ENCODE measurements around the gene MVK. TPM values are rescaled to one million over a fixed set of nuclear protein-coding genes. Genes with fewer than 3 reads are reported as not detected.

Gene MVK
- total and polyA plus RNA-seq, 4 donors: 34.9 to 50.3 (median 41.4) TPM

DNA sequence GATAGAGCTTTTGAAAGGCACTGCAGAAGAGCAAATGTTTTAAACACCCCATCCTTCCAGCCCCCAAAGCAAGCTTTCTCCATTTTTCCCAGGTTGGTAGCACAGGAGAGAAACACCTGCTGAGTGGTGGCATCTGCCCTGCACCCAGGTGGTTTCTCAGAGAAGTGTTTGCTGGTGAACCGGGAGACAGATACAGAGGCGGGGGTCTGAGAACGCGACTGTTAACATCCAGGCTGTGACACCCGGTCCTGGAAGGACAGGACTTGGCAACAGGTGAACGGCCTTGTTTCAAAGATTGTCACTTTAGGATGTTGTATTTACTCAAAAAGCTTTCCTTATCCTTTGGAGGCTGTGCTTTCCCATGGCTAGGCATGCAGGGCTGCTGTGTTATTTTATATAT is 18.8 kb upstream of the MVK start:
- 41% methylated on average over 6 of the region's 6 CpGs for WGBS
- peaks cover 0 to 2% (median under 1%) of the 10 kb centered on the region in 4 donors for H3K36me3 ChIP-seq (ENCODE audit: control insufficient read depth in 4 of 4, insufficient read depth in 3 of 4, low read depth in 1 of 4, low read length in 3 of 4)

GRCh38 chr12:109555431-109556315 is 17.9 kb upstream of the MVK start:
- no peak overlapping the region for H3K27ac ChIP-seq (ENCODE audit: low read depth in 1 of 2, low read length in 2 of 2)
- TF ChIP-seq SP1 (IDR thresholded peaks at IDR 0.05): peak; percentile 44
- TF ChIP-seq RXRA (IDR thresholded peaks at IDR 0.05): peak in 1 of 2 donors; percentile 26
- TF ChIP-seq YY1 (IDR thresholded peaks at IDR 0.05): no peak
- peak in 1 of 2 donors; percentile 46 for TF ChIP-seq HNF4A (conservative IDR thresholded peaks at IDR 0.05)
- H3K36me3 ChIP-seq (ENCODE audit: control insufficient read depth in 4 of 4, insufficient read depth in 3 of 4, low read depth in 1 of 4, low read length in 3 of 4): peaks cover 0 to 2% (median under 1%) of the 10 kb centered on the region in 4 donors
- no peaks in the 10 kb centered on the region for H3K27me3 ChIP-seq (ENCODE audit: control insufficient read depth in 4 of 4, insufficient read depth in 4 of 4, low read length in 3 of 4)
- H3K4me1 ChIP-seq (ENCODE audit: control insufficient read depth in 4 of 4, insufficient read depth in 4 of 4, low read length in 3 of 4): peaks cover 2 to 63% (median 48%) of the 10 kb centered on the region in 4 donors
- DNase-seq (ENCODE audit: low spot score): no peak
- H3K9me3 ChIP-seq (ENCODE audit: control insufficient read depth in 4 of 4, low read length in 3 of 4): no peaks in the 10 kb centered on the region
- no peak overlapping the region for H3K4me3 ChIP-seq (ENCODE audit: low read depth in 1 of 3, low read length in 3 of 3)
- no peak overlapping the region for H3K9ac ChIP-seq (ENCODE audit: low read depth in 1 of 2, low read length in 2 of 2)
- WGBS: 59% methylated on average over 18 of the region's 18 CpGs

More for the DNA sequence above, 18.8 kb upstream of the MVK start:
- Histone ChIP-seq H3K4me3 (ENCODE audit: low read depth in 1 of 3, low read length in 3 of 3) (no peak overlapping the region), H3K9me3 (ENCODE audit: control insufficient read depth in 4 of 4, low read length in 3 of 4) (no peaks in the 10 kb centered on the region), H3K9ac (ENCODE audit: low read depth in 1 of 2, low read length in 2 of 2) (no peak overlapping the region), H3K4me1 (ENCODE audit: control insufficient read depth in 4 of 4, insufficient read depth in 4 of 4, low read length in 3 of 4) (peaks cover 2 to 64% (median 48%) of the 10 kb centered on the region in 4 donors), H3K27ac (ENCODE audit: low read depth in 1 of 2, low read length in 2 of 2) (no peak overlapping the region), H3K27me3 (ENCODE audit: control insufficient read depth in 4 of 4, insufficient read depth in 4 of 4, low read length in 3 of 4) (no peaks in the 10 kb centered on the region)
- TF ChIP-seq FOXA1 (IDR thresholded peaks at IDR 0.05) (no peak), FOXA2 (IDR thresholded peaks at IDR 0.05) (no peak), RAD21 (IDR thresholded peaks at IDR 0.05) (no peak), RXRA (IDR thresholded peaks at IDR 0.05) (no peak), HNF4A (conservative IDR thresholded peaks at IDR 0.05) (no peak), JUND (IDR thresholded peaks at IDR 0.05) (no peak)
- TF ChIP-seq, protein P1, sequence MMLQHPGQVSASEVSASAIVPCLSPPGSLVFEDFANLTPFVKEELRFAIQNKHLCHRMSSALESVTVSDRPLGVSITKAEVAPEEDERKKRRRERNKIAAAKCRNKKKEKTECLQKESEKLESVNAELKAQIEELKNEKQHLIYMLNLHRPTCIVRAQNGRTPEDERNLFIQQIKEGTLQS (IDR thresholded peaks at IDR 0.05): no peak
- TF ChIP-seq, protein P2, sequence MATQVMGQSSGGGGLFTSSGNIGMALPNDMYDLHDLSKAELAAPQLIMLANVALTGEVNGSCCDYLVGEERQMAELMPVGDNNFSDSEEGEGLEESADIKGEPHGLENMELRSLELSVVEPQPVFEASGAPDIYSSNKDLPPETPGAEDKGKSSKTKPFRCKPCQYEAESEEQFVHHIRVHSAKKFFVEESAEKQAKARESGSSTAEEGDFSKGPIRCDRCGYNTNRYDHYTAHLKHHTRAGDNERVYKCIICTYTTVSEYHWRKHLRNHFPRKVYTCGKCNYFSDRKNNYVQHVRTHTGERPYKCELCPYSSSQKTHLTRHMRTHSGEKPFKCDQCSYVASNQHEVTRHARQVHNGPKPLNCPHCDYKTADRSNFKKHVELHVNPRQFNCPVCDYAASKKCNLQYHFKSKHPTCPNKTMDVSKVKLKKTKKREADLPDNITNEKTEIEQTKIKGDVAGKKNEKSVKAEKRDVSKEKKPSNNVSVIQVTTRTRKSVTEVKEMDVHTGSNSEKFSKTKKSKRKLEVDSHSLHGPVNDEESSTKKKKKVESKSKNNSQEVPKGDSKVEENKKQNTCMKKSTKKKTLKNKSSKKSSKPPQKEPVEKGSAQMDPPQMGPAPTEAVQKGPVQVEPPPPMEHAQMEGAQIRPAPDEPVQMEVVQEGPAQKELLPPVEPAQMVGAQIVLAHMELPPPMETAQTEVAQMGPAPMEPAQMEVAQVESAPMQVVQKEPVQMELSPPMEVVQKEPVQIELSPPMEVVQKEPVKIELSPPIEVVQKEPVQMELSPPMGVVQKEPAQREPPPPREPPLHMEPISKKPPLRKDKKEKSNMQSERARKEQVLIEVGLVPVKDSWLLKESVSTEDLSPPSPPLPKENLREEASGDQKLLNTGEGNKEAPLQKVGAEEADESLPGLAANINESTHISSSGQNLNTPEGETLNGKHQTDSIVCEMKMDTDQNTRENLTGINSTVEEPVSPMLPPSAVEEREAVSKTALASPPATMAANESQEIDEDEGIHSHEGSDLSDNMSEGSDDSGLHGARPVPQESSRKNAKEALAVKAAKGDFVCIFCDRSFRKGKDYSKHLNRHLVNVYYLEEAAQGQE (IDR thresholded peaks at IDR 0.05): no peak
- no peak for DNase-seq (ENCODE audit: low spot score)

DNA sequence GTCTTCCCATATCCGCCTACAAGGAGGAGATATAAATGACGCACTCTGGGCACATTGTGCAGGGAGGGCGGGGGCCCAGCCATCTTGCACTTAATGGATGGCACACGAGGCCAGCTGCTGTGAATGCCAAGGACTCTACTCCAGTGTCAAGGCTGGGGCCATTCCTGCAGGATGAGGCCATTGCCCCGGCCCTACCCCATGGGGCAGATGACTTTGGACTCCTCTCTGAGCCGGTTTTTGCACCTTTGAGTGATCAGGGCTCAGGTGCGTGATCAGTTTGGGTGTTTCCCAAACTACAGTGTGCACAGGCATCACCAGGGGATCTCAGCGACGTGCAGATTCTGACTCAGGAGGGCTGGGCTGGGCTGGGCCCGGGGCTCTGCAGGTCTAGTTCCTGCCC is 16.4 kb upstream of the MVK start:
- no peak for DNase-seq (ENCODE audit: low spot score)
- Histone ChIP-seq H3K9me3 (ENCODE audit: control insufficient read depth in 4 of 4, low read length in 3 of 4) (no peaks in the 10 kb centered on the region), H3K36me3 (ENCODE audit: control insufficient read depth in 4 of 4, insufficient read depth in 3 of 4, low read depth in 1 of 4, low read length in 3 of 4) (peaks cover 0 to 5% (median under 1%) of the 10 kb centered on the region in 4 donors), H3K9ac (ENCODE audit: low read depth in 1 of 2, low read length in 2 of 2) (no peak overlapping the region), H3K27ac (ENCODE audit: low read depth in 1 of 2, low read length in 2 of 2) (peak overlapping the region; percentile 11 to 42), H3K4me3 (ENCODE audit: low read depth in 1 of 3, low read length in 3 of 3) (no peak overlapping the region), H3K4me1 (ENCODE audit: control insufficient read depth in 4 of 4, insufficient read depth in 4 of 4, low read length in 3 of 4) (peaks cover 2 to 63% (median 48%) of the 10 kb centered on the region in 4 donors), H3K27me3 (ENCODE audit: control insufficient read depth in 4 of 4, insufficient read depth in 4 of 4, low read length in 3 of 4) (no peaks in the 10 kb centered on the region)
- WGBS: 51% methylated on average over 10 of the region's 10 CpGs
- TF ChIP-seq HNF4G (IDR thresholded peaks at IDR 0.05) (peak; percentile 97), EGR1 (IDR thresholded peaks at IDR 0.05; ENCODE audit: low read depth in 2 of 2) (no peak), NR2F2 (IDR thresholded peaks at IDR 0.05) (peak; percentile 59), FOXA2 (IDR thresholded peaks at IDR 0.05) (no peak), JUND (IDR thresholded peaks at IDR 0.05) (no peak), HNF4A (conservative IDR thresholded peaks at IDR 0.05) (peak; percentile 83 to 100), TAF1 (conservative IDR thresholded peaks at IDR 0.05) (no peak), RAD21 (IDR thresholded peaks at IDR 0.05) (no peak), GABPA (IDR thresholded peaks at IDR 0.05 in 1 of 2, conservative IDR thresholded peaks at IDR 0.05 in 1 of 2) (no peak)
- TF ChIP-seq, protein P2 (IDR thresholded peaks at IDR 0.05): no peak
- TF ChIP-seq, protein P1 (IDR thresholded peaks at IDR 0.05): no peak
- TF ChIP-seq, protein P3, sequence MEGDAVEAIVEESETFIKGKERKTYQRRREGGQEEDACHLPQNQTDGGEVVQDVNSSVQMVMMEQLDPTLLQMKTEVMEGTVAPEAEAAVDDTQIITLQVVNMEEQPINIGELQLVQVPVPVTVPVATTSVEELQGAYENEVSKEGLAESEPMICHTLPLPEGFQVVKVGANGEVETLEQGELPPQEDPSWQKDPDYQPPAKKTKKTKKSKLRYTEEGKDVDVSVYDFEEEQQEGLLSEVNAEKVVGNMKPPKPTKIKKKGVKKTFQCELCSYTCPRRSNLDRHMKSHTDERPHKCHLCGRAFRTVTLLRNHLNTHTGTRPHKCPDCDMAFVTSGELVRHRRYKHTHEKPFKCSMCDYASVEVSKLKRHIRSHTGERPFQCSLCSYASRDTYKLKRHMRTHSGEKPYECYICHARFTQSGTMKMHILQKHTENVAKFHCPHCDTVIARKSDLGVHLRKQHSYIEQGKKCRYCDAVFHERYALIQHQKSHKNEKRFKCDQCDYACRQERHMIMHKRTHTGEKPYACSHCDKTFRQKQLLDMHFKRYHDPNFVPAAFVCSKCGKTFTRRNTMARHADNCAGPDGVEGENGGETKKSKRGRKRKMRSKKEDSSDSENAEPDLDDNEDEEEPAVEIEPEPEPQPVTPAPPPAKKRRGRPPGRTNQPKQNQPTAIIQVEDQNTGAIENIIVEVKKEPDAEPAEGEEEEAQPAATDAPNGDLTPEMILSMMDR (IDR thresholded peaks at IDR 0.05; ENCODE audit: low read depth, low read length, missing input control): no peak

All from liver (tissue), 9 donors.